ENCODE results near the gene WDR6.
A peak's percentile ranks its signal among the peaks of the same experiment; 100 is the strongest.

The WDR6 gene

DNA sequence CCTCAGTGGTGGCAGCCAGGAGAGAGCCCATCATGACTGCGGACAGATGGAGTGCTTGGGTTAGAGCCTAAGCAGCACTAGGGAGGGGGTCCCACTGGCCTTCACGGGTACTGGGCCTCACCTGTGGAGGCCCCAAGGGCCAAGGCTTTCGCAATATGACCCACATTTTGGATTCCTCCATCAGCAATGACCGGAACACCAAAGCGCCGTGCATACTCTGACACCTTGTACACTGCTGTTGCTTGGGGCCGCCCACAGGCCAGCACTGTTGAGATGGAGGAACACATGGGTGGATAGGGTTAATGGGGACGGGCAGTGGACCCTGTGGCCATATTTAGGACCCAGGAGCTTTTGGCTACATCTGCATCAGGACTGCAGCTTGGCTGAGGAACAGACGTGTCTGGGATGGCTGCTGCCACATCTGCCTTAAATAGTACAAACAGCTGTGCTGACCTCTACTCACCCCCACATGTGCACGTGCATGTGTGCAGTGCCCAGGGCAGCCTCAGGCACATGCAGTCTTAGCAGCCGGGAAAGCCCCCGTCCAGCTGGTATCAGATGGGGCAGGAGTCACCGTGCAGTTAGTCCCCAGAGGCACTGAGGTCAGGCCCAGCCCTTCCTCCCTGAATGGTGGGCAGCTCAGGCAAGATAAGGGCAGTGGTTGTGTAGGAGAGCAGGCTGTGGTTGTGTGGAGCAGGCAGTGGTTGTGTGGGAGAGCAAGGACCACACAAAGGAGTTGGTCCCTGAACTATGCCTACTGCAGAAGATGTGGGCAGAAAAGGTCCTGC is 18.0 kb downstream of the WDR6 start:
- no peak overlapping the region for H3K4ac ChIP-seq (ENCODE audit: low read depth in 1 of 2, low read length in 2 of 2)
- H3K4me2 ChIP-seq (ENCODE audit: low read length, poor library complexity, severe bottlenecking) = no peak overlapping the region
- no peak overlapping the region for H2AFZ ChIP-seq (ENCODE audit: low read depth, low read length)
- no peak overlapping the region for H2BK120ac ChIP-seq (ENCODE audit: low read depth, low read length)
- H3K9ac ChIP-seq (ENCODE audit: low read length) = peak overlapping the region; percentile 3
- H3K18ac ChIP-seq (ENCODE audit: low read depth in 1 of 2, low read length in 2 of 2) = no peak overlapping the region
- no peaks in the 10 kb centered on the region for H3K27me3 ChIP-seq (ENCODE audit: control insufficient read depth in 1 of 2, insufficient read depth in 1 of 2, low read length in 2 of 2)
- H2BK15ac ChIP-seq (ENCODE audit: low read depth, poor library complexity, severe bottlenecking) = no peak overlapping the region
- H4K8ac ChIP-seq (ENCODE audit: low read length) = peak overlapping the region; percentile 56
- peaks cover 63 to 68% of the 10 kb centered on the region in 2 experiments for H3K36me3 ChIP-seq (ENCODE audit: control insufficient read depth in 1 of 2, insufficient read depth in 2 of 2, low read depth in 1 of 2, low read length in 2 of 2)
- no peak overlapping the region for H3K27ac ChIP-seq (ENCODE audit: low read length, poor library complexity, severe bottlenecking)
- no peak overlapping the region for H2AK5ac ChIP-seq (ENCODE audit: low read length, severe bottlenecking)
- no peak overlapping the region for H2BK12ac ChIP-seq (ENCODE audit: low read length in 2 of 2)
- DNase-seq = no peak
- H3K9me3 ChIP-seq (ENCODE audit: control insufficient read depth, low read length) = no peaks in the 10 kb centered on the region
- H3K79me1 ChIP-seq (replicated peaks; ENCODE audit: low read length, poor library complexity, severe bottlenecking) = peaks cover 28% of the 10 kb centered on the region
- H3K14ac ChIP-seq (ENCODE audit: low read length in 2 of 2) = no peak overlapping the region
- H3K4me1 ChIP-seq (ENCODE audit: control insufficient read depth, insufficient read depth, low read depth, low read length) = peaks cover 21% of the 10 kb centered on the region
- H3K4me3 ChIP-seq (ENCODE audit: insufficient read depth in 1 of 2, low read depth in 1 of 2, low read length in 2 of 2) = no peak overlapping the region
- H2BK5ac ChIP-seq (ENCODE audit: low read depth, low read length, poor library complexity, severe bottlenecking) = no peak overlapping the region
- WGBS = 90% methylated on average over 13 of the region's 13 CpGs
- no peak overlapping the region for H4K91ac ChIP-seq (ENCODE audit: low read length)
- peak overlapping the region in 1 of 2 experiments; percentile 9 for H3K23ac ChIP-seq (ENCODE audit: low read length in 2 of 2)

GRCh38 chr3:49025793-49026520 is 18.8 kb downstream of the WDR6 start:
- Histone ChIP-seq H3K27ac (ENCODE audit: low read length, poor library complexity, severe bottlenecking) (no peak overlapping the region), H3K4ac (ENCODE audit: low read depth in 1 of 2, low read length in 2 of 2) (no peak overlapping the region), H2BK12ac (ENCODE audit: low read length in 2 of 2) (no peak overlapping the region), H4K8ac (ENCODE audit: low read length) (peak overlapping the region; percentile 56), H2BK5ac (ENCODE audit: low read depth, low read length, poor library complexity, severe bottlenecking) (no peak overlapping the region), H2BK15ac (ENCODE audit: low read depth, poor library complexity, severe bottlenecking) (no peak overlapping the region), H3K4me3 (ENCODE audit: insufficient read depth in 1 of 2, low read depth in 1 of 2, low read length in 2 of 2) (no peak overlapping the region), H3K79me1 (replicated peaks; ENCODE audit: low read length, poor library complexity, severe bottlenecking) (peaks cover 30% of the 10 kb centered on the region), H3K18ac (ENCODE audit: low read depth in 1 of 2, low read length in 2 of 2) (no peak overlapping the region), H3K27me3 (ENCODE audit: control insufficient read depth in 1 of 2, insufficient read depth in 1 of 2, low read length in 2 of 2) (no peaks in the 10 kb centered on the region), H2AFZ (ENCODE audit: low read depth, low read length) (no peak overlapping the region), H2BK120ac (ENCODE audit: low read depth, low read length) (no peak overlapping the region), H3K4me2 (ENCODE audit: low read length, poor library complexity, severe bottlenecking) (no peak overlapping the region), H3K4me1 (ENCODE audit: control insufficient read depth, insufficient read depth, low read depth, low read length) (peaks cover 17% of the 10 kb centered on the region), H3K14ac (ENCODE audit: low read length in 2 of 2) (no peak overlapping the region), H2AK5ac (ENCODE audit: low read length, severe bottlenecking) (no peak overlapping the region), H3K36me3 (ENCODE audit: control insufficient read depth in 1 of 2, insufficient read depth in 2 of 2, low read depth in 1 of 2, low read length in 2 of 2) (peaks cover 69 to 75% of the 10 kb centered on the region in 2 experiments), H3K9me3 (ENCODE audit: control insufficient read depth, low read length) (no peaks in the 10 kb centered on the region), H4K91ac (ENCODE audit: low read length) (no peak overlapping the region), H3K23ac (ENCODE audit: low read length in 2 of 2) (no peak overlapping the region), H3K9ac (ENCODE audit: low read length) (peak overlapping the region; percentile 3)
- no peak for DNase-seq
- 97% methylated on average over 8 of the region's 8 CpGs for WGBS

GRCh38 chr3:49026536-49026935 is 19.3 kb downstream of the WDR6 start:
- peaks cover 74 to 77% of the 10 kb centered on the region in 2 experiments for H3K36me3 ChIP-seq (ENCODE audit: control insufficient read depth in 1 of 2, insufficient read depth in 2 of 2, low read depth in 1 of 2, low read length in 2 of 2)
- no peak overlapping the region for H2BK12ac ChIP-seq (ENCODE audit: low read length in 2 of 2)
- no peak overlapping the region for H2BK5ac ChIP-seq (ENCODE audit: low read depth, low read length, poor library complexity, severe bottlenecking)
- no peak overlapping the region for H2AK5ac ChIP-seq (ENCODE audit: low read length, severe bottlenecking)
- peaks cover 17% of the 10 kb centered on the region for H3K4me1 ChIP-seq (ENCODE audit: control insufficient read depth, insufficient read depth, low read depth, low read length)
- H2AFZ ChIP-seq (ENCODE audit: low read depth, low read length) = no peak overlapping the region
- WGBS = 100% methylated on average over 3 of the region's 3 CpGs
- H4K8ac ChIP-seq (ENCODE audit: low read length) = no peak overlapping the region
- H3K9me3 ChIP-seq (ENCODE audit: control insufficient read depth, low read length) = no peaks in the 10 kb centered on the region
- no peak overlapping the region for H2BK120ac ChIP-seq (ENCODE audit: low read depth, low read length)
- H2BK15ac ChIP-seq (ENCODE audit: low read depth, poor library complexity, severe bottlenecking) = no peak overlapping the region
- H3K9ac ChIP-seq (ENCODE audit: low read length) = peak overlapping the region; percentile 3
- H3K4me3 ChIP-seq (ENCODE audit: insufficient read depth in 1 of 2, low read depth in 1 of 2, low read length in 2 of 2) = no peak overlapping the region
- H4K91ac ChIP-seq (ENCODE audit: low read length) = no peak overlapping the region
- H3K23ac ChIP-seq (ENCODE audit: low read length in 2 of 2) = no peak overlapping the region
- H3K27ac ChIP-seq (ENCODE audit: low read length, poor library complexity, severe bottlenecking) = no peak overlapping the region
- H3K79me1 ChIP-seq (replicated peaks; ENCODE audit: low read length, poor library complexity, severe bottlenecking) = peaks cover 30% of the 10 kb centered on the region
- no peak overlapping the region for H3K4ac ChIP-seq (ENCODE audit: low read depth in 1 of 2, low read length in 2 of 2)
- H3K4me2 ChIP-seq (ENCODE audit: low read length, poor library complexity, severe bottlenecking) = no peak overlapping the region
- H3K14ac ChIP-seq (ENCODE audit: low read length in 2 of 2) = no peak overlapping the region
- no peak overlapping the region for H3K18ac ChIP-seq (ENCODE audit: low read depth in 1 of 2, low read length in 2 of 2)
- no peaks in the 10 kb centered on the region for H3K27me3 ChIP-seq (ENCODE audit: control insufficient read depth in 1 of 2, insufficient read depth in 1 of 2, low read length in 2 of 2)
- DNase-seq = no peak

- Histone ChIP-seq H2BK15ac (ENCODE audit: low read depth, poor library complexity, severe bottlenecking) (no peak overlapping the region), H3K36me3 (ENCODE audit: control insufficient read depth in 1 of 2, insufficient read depth in 2 of 2, low read depth in 1 of 2, low read length in 2 of 2) (peaks cover 85 to 88% of the 10 kb centered on the region in 2 experiments), H3K18ac (ENCODE audit: low read depth in 1 of 2, low read length in 2 of 2) (no peak overlapping the region), H2BK120ac (ENCODE audit: low read depth, low read length) (no peak overlapping the region), H3K27ac (ENCODE audit: low read length, poor library complexity, severe bottlenecking) (no peak overlapping the region), H3K9me3 (ENCODE audit: control insufficient read depth, low read length) (no peaks in the 10 kb centered on the region), H2AK5ac (ENCODE audit: low read length, severe bottlenecking) (no peak overlapping the region), H3K4me1 (ENCODE audit: control insufficient read depth, insufficient read depth, low read depth, low read length) (peaks cover 16% of the 10 kb centered on the region), H3K23ac (ENCODE audit: low read length in 2 of 2) (no peak overlapping the region), H3K79me1 (replicated peaks; ENCODE audit: low read length, poor library complexity, severe bottlenecking) (peaks cover 37% of the 10 kb centered on the region), H2BK12ac (ENCODE audit: low read length in 2 of 2) (no peak overlapping the region), H3K4ac (ENCODE audit: low read depth in 1 of 2, low read length in 2 of 2) (no peak overlapping the region), H3K14ac (ENCODE audit: low read length in 2 of 2) (no peak overlapping the region), H2AFZ (ENCODE audit: low read depth, low read length) (no peak overlapping the region), H2BK5ac (ENCODE audit: low read depth, low read length, poor library complexity, severe bottlenecking) (no peak overlapping the region), H3K27me3 (ENCODE audit: control insufficient read depth in 1 of 2, insufficient read depth in 1 of 2, low read length in 2 of 2) (no peaks in the 10 kb centered on the region), H3K9ac (ENCODE audit: low read length) (peak overlapping the region; percentile 95), H3K4me3 (ENCODE audit: insufficient read depth in 1 of 2, low read depth in 1 of 2, low read length in 2 of 2) (peak overlapping the region in 1 of 2 experiments; percentile 92), H4K91ac (ENCODE audit: low read length) (no peak overlapping the region), H3K4me2 (ENCODE audit: low read length, poor library complexity, severe bottlenecking) (no peak overlapping the region), H4K8ac (ENCODE audit: low read length) (peak overlapping the region; percentile 28)
- no peak for DNase-seq
- 99% methylated on average over 9 of the region's 9 CpGs for WGBS
Measured at GRCh38 chr3:49027634-49028033, 20.4 kb downstream of the WDR6 start.
